HG03064 (cell line): Measurements from ENCODE around the gene METTL25.
A peak's percentile ranks its signal among the peaks of the same experiment; 100 is the strongest.
"Not testable (repeated sequence)": the region's sequence is repeated elsewhere in the genome, so short reads cannot be mapped to it uniquely, and the experiment has no call there.

Experiments used
- ATAC-seq: cut with Tn5 transposase; IDR thresholded peaks from one replicate; pipeline ENCODE4 v1.9.1; 2021; ENCODE audit warnings: low read depth; ENCODE audit not compliant: unreplicated experiment

METTL25 gene

GRCh38 chr12:82358200-82359114, at the start of gene METTL25, which contains the start of gene CCDC59:
Gene METTL25 (plus strand): TSS chr12:82358529. CDS start chr12:82358566, 37 bp downstream.
Gene CCDC59 (minus strand): TSS chr12:82358387. CDS start chr12:82358376, 11 bp downstream.
- peak; percentile 96 for ATAC-seq

GRCh38 chr12:82314406-82314892, 43.9 kb upstream of the METTL25 start:
- ATAC-seq: no peak

DNA sequence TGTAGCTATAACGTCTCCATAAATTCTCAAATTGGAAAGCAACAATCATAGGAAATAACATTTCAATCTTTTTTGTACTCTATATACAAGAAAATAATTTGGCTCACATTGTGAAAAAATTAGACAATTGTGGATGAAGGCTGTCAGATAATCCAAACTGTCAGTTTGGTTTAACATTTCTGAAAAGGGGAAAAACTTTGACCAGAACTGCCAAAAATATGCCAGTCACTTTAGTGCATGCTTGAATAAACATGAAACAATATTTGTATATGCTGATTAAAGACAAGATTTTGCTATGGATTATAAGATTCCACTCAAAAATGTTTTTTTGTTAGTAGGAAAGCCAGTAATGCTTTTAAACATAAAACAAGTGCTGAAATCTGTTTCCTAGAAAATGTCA, 39.1 kb upstream of the METTL25 start:
- no peak for ATAC-seq

DNA sequence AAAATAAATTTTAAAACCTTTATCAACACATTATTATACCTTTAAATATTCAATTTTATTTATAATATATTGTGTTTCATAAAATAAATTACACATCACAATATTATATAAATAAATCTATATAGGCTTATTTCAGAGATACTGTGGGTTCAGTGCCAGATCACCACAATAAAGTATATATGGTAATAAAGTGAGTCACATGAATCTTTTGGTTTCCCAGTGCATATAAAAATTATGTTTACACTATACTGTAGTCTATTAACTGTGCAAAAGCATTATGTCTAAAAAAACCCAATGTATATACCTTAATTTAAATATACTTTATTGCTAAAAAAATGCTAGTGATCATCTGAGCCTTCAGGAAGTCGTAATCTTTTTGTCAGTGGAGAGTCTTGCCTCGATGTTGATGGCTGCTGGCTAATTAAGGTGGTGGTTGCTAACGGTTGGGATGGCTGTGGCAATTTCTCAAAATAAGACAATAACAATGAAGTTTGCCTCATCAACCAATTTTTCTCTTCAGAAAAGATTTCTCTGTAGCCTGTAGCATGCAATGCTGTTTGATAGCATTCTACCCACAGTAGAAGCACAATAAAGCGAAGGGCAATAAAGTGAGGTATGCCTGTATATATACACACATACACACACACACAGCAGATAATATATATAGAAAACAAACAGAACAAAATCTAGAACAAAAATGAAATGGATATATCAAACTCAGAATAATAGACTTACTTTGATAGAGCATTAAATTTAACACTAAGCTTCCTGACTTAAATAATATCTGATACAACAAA, 32.6 kb upstream of the METTL25 start:
- ATAC-seq: no peak

DNA sequence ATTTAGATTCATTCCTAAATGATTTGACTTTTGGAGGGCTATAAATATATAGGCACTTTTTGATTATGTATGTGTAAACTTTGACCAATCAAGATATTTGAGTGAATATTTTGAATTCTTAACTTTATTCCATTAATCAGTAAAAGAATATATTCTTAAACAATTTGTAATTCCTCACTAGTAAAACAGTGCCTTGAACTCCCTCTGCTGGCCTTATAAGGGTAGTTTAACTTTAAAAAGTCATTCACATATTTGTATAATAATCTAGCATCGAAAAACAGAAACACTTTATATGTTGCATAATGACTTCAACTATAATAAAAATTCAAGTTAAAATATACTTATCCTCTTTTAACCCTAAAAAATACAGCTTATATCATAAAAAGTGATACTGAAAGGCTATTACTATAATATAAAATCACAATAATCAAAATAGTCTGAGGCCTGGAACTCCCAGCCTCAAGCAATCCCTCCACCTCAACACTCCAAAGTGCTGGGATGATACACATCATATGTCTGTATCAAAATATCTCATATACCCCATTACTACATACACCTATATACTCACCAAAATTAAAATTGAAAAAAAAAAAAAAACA, 31.3 kb upstream of the METTL25 start:
- ATAC-seq: no peak

GRCh38 chr12:82327861-82328260, 30.5 kb upstream of the METTL25 start:
- ATAC-seq: no peak

GRCh38 chr12:82329508-82329907, 28.8 kb upstream of the METTL25 start:
- ATAC-seq: no peak

DNA sequence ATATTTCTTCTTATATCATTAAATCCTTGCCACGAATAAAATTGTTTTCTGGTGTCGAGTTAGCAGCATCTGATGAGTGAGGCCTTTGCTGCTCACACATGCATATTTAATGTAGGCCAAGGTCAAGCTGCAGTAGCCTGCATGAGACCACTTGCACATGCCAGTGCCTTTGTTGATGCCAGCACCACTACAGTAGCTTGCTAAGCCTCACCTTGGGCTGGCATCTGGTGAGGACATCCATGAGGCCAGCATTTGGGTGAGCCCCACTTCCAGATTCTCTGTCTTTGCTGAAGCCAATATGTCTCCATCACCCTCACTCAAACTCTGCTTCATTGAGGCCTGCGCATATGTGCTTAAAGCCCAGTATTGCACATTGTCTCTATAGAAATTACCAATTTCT, 8.2 kb upstream of the METTL25 start:
- ATAC-seq: no peak

DNA sequence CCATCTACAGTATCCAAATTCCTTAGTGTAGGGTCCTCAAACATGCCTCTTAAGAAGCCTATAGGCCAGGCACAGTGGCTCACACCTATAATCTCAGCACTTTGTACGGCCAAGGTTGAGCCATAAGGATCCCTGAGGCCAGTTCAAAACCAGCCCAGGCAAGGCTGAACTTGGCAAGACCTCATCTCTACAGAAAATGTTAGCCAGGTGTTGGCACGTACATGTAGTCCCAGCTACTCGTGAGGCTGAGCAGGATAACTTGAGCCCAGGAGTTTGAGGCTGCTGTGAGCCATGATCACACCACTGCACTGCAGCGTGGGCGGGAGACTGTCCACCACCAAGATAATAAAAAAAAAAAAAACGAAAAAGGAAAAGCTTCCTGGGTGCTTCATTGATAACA, 6.9 kb upstream of the METTL25 start:
- no peak for ATAC-seq

DNA sequence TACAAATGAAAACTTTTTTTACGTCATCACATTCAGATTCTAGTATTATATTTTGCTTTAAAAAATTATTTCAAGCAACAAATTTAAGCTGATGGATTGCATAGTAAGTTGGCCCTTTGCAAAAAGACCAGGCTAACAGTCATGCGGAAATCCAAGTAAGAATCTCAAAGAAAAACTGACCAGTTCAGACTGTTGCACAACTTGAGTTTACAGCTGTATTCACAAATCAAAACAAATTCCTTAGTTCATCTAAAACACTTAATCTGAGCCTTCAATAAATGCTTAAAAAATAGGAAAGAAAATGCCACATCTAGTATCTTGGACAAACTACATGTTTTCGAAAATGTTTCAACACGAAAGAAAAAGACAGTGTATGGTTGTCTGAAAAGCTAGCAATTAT, 989 bp upstream of the METTL25 start:
- no peak for ATAC-seq

- ATAC-seq: no peak
These were observed 507 bp upstream of the METTL25 start for GRCh38 chr12:82357845-82358199.

DNA sequence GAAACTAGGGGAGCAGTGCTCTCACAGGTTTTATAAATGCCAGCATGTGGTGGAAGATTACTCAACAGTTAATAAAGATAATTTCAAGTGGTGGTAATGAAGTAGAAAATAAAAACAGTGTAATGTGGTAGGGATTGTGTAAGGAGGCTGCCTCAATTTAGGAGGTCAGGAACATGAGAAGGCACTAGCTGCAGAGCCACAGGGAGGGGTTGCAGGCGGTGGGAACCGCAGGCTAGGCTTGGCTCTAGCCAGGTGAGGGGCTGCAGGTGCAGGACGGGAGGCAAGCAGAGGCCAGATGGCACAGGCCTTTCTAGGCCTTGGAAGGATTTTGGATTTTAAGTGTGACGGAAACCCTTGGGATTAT, 768 bp downstream of the METTL25 start:
- ATAC-seq: peak; percentile 19

DNA sequence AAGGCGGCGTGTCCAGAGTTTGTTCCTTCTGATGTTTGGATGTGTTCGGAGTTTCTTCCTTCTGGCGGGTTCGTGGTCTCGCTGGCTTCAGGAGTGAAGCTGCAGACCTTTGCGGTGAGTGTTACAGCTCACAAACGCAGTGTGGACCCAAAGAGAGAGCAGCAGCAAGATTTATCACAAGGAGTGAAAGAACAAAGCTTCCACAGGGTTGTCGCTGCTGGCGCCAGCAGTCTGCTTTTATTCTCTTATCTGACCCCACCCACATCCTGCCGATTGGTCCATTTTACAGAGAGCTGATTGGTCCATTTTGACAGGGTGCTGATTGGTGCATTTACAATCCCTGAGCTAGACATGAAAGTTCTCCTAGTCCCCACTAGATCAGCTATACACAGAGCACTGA, 2.5 kb downstream of the METTL25 start:
- ATAC-seq: not testable (repeated sequence)

DNA sequence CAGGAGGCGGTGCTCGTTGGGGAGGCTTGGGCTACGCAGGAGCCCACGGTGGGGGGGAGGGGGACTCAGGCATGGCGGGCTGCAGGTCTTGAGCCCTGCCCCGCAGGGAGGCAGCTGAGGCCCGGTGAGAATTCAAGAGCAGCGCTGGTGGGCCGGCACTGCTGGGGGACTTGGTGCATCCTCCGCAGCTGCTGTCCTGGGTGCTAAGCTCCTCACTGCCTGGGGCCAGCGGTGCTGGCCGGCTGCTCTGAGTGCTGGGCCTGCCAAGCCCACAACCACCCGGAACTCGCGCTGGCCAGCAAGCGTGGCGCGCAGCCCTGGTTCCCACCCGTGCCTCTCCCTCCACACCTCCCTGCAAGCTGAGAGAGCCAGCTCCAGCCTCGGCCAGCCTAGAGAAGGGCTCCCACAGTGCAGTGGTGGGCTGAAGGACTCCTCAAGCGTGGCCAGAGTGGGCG, 3.2 kb downstream of the METTL25 start:
- no peak for ATAC-seq

- ATAC-seq: no peak
These were observed 5.7 kb downstream of the METTL25 start for GRCh38 chr12:82363990-82364389.

GRCh38 chr12:82366197-82366596, 7.9 kb downstream of the METTL25 start:
- ATAC-seq: no peak

DNA sequence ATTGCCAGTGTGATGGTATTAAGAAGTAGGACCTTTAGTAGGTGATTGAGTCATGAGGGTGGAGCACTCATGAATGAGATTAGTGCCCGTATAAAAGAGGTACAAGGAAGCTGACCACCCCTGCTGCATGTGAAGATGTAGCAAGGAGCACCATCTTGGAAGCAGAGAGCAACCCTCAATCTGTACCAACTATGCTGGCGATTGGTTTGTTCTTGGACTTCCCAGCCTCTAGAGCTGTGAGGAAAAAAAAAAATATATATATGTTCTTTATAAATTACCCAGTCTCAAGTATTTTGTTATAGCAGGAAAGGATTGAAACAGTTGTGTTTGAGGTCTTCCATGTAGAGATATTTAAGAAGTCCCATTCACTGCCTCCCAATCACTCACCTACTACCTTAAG, 16.9 kb downstream of the METTL25 start:
- no peak for ATAC-seq

DNA sequence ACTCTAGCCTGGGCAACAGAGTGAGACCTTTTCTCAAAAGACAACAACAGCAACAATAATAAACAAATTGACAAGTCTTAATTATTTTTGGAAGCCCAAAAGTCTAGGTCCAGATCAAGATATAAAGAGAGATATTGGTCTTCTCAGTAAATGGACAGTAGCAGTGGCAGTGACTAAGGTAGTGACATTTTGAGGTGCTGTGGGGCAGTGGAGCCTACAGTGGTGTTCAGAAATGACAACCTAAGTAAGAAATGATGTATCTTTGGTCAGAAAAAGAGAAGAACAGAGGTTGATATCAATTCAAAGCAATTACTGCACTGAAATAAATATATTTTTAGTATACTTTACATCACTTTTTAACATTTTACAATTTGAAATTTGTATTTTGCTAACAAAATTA, 20.7 kb downstream of the METTL25 start:
- no peak for ATAC-seq

DNA sequence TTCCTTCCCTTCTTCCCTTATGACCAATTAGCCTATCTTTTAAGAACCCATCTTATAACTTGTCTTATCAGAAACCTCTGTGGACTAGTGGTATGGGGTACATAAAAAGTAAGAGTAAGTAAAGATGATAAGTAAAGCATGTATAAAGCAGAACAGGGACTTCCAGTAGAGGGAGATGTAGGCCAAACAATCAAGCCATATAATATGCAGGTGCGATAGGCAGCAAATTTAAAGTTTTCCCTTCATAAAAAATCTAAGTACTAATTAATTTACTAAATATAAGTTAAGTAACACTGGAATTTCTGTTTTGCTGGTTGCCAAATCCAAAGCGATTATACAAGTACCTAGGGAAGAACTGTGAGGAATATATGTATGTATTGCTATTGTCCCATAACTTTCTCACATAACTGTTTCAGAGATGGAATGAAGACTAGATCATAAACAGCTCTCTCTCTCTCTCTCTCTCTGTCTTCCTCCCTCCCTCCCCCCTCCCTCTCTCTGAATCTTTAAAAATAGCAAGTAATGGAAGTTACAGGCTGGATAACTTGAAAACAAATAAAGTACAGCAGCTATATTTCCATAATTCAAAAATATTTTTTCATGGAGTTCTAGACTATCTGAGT, 25.7 kb downstream of the METTL25 start:
- peak; percentile 69 for ATAC-seq

GRCh38 chr12:82398879-82399278, 40.5 kb downstream of the METTL25 start:
- no peak for ATAC-seq

- no peak for ATAC-seq
These were observed 42.5 kb downstream of the METTL25 start for GRCh38 chr12:82400819-82401218.
